ENCODE results near the gene TMPRSS11D. TPM values are rescaled to one million over a fixed set of nuclear protein-coding genes. Genes with fewer than 3 reads are reported as not detected.

The TMPRSS11D gene
- total and polyA plus RNA-seq, 2 of the 13 experiments (the other 11 are each of a cell fraction or from before 2014, with no cell fraction given), result not detected

DNA sequence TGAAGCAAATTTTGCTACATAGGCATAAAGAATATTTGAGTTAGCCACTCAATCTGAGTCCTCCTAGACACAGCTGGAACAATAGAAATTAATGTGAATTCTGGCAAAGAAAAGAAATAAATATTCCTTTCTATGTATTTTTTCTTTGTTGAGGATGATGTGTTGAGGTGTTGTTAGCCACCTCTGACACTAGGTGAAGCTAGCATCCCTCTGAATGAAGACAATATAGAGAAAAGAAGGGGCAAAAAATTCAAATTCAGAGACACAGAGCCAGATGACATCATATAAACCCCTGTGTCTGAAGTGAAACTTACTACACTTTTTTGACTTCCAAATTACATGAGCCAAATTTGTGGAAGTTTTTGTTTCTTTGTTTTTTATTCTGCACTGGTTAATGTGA lies 34.6 kb upstream of the TMPRSS11D start:
- no peak overlapping the region for H3K27ac ChIP-seq (ENCODE audit: extremely low read length, insufficient read depth, low read length)
- H3K79me2 ChIP-seq (ENCODE audit: insufficient read depth, low read length), result no peaks in the 10 kb centered on the region
- peak in 1 of 2 experiments; percentile 44; a peak in 1 of 4 replicates for TF ChIP-seq MAFK (conservative IDR thresholded peaks at IDR 0.05 in 1 of 2, IDR thresholded peaks at IDR 0.05 in 1 of 2; ENCODE audit: low read length in 2 of 2)
- TF ChIP-seq CTCF (CRISPR knock-in tag; IDR thresholded peaks at IDR 0.05), result peak; percentile 29; the same call in 1 of the 2 replicates
- TF ChIP-seq ZFP36L1 (CRISPR knock-in tag; IDR thresholded peaks at IDR 0.05), result no peak
- no peak for TF ChIP-seq POLR2G (IDR thresholded peaks at IDR 0.05; ENCODE audit: low read depth, low read length)
- no peak for TF ChIP-seq ZNF296 (CRISPR knock-in tag; conservative IDR thresholded peaks at IDR 0.05)
- no peak for TF ChIP-seq DDIT3 (CRISPR knock-in tag; IDR thresholded peaks at IDR 0.05)
- no peak for TF ChIP-seq HIVEP1 (CRISPR knock-in tag; IDR thresholded peaks at IDR 0.05)
- TF ChIP-seq ATF7 (IDR thresholded peaks at IDR 0.05), result 0 out of 2 replicates have a peak, but pooled peaks have one; percentile 17
- TF ChIP-seq ATF7 (CRISPR knock-in tag; IDR thresholded peaks at IDR 0.05), result no peak
- TF ChIP-seq STAG1 (CRISPR knock-in tag; IDR thresholded peaks at IDR 0.05), result peak; percentile 46
- no peak for TF ChIP-seq ZNF34 (CRISPR knock-in tag; IDR thresholded peaks at IDR 0.05; ENCODE audit: borderline replicate concordance)
- H3K9me3 ChIP-seq (ENCODE audit: low read length), result no peaks in the 10 kb centered on the region
- H4K20me1 ChIP-seq (ENCODE audit: insufficient read depth, low read length), result no peaks in the 10 kb centered on the region
- no peak for FAIRE-seq
- in situ Hi-C loops (cut with HindIII; ENCODE audit: extremely low pct_ligation_motif_present, low pct_unique_long_range_greater_than_20kb) (loop anchor here (25.0 kb wide), 1 partner anchor 356 kb away; the partner anchor contains the start of gene STAP1), intact Hi-C loops (cut with micrococcal nuclease; ENCODE audit: unreplicated experiment) (loop anchor here (2.0 kb wide), 1 partner anchor 256 kb away; no protein-coding TSS in a partner anchor)
- H3K4me3 ChIP-seq (replicated peaks in 1 of 3; ENCODE audit: insufficient read depth in 1 of 3, low read depth in 2 of 3, low read length in 3 of 3), result no peak overlapping the region
- no peak overlapping the region for H3K4me2 ChIP-seq (ENCODE audit: low read depth, low read length)
- POLR2A ChIA-PET, result no interaction called here
- BruUV-seq (replicated peaks), result no TSS peak
- H2AFZ ChIP-seq (ENCODE audit: low read length), result no peak overlapping the region
- no peaks in the 10 kb centered on the region for H3K36me3 ChIP-seq (replicated peaks in 1 of 2; ENCODE audit: control insufficient read depth in 1 of 2, insufficient read depth in 2 of 2, low read length in 2 of 2)
- H3K9ac ChIP-seq (ENCODE audit: insufficient read depth, low read depth, low read length), result no peak overlapping the region
- no peak; the same call in 1 of the 3 replicates for ATAC-seq
- DNase-seq (ENCODE audit: low spot score), result no peak
- H3K27me3 ChIP-seq (ENCODE audit: control insufficient read depth in 1 of 2, insufficient read depth in 2 of 2, low read length in 2 of 2), result no peaks in the 10 kb centered on the region
- CTCF ChIA-PET (ENCODE audit: low intra/inter-chr PET ratio, low total read pairs), result no interaction called here
- no peaks in the 10 kb centered on the region for H3K4me1 ChIP-seq (ENCODE audit: insufficient read depth, low read length)
